Measurements from ENCODE around the gene DCP1B.

DNA sequence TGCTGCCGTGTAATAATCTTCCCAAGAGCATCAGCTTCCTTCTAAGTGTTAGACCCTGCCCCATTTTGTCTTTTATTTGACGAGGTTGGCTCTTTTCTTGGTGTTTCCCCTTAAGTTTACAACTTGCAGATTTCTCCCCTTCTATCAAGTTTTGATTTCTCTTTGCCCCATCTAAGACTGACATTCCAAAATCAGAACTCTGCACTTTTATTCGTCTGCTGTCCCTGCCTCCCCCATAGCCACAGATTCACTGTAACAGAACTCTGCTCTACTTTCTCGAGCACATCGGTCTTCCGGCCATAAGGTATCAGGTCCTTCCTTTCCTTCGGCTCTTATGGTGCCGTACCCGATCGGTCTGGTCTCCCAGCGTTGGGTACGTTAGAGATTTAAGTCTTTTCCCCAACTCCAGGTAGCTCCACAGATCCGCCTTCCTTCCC, 563 bp downstream of the DCP1B start:
- no peak for TF ChIP-seq SMC3 (IDR thresholded peaks at IDR 0.05; ENCODE audit: low read depth, low read length)
- no peak for TF ChIP-seq FOS (IDR thresholded peaks at IDR 0.05; ENCODE audit: low read depth, low read length)
- peak; percentile 42; the same call in 1 of the 2 replicates for TF ChIP-seq POLR2A (IDR thresholded peaks at IDR 0.05; ENCODE audit: low read depth, low read length)
